Islet precursor cell (in vitro differentiated cells): Measurements from ENCODE around the gene SHROOM3.

Experiments
- DNase-seq: peaks from one replicate; pipeline ENCODE4 v3.0.0-alpha.2; 2018

Gene SHROOM3

DNA sequence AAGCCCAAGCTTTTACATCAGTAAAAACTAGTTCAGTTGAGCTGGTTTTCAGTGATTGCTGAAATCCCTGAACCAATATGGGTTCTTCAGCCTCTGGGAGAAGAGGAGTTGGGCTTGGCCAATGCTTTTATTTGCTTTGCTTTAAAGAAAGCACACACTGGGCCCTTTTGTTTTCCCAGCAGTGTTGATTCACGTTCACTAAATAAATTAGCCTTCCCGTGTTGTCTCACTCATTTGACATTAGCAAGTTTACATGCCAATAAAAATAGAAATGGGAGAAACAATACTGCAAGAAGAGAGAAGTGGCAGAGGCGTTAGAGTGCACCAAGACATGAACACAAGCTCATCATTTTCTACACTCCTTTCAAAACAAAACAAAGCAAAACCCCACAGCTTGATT is 136.2 kb downstream of the SHROOM3 start:
- no peak for DNase-seq

DNA sequence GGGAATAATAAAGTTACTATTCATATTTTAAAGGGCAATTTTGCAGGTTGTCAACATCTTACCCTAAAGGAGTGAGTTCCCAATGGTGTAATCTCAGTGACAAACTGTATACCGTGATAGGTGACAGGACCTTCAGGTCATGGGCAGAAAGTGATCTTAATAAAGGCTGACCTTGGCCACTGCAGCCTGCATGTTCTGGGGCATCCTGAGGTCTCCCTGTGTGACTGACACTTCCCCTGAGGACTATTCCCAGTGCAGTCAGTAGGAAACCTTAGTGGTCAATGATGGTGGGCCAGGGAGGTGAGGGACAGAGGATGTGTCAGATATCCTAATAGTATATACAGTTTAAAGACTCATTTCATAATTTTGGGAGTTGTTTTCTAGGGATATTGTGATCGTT is 137.2 kb downstream of the SHROOM3 start:
- DNase-seq = no peak

DNA sequence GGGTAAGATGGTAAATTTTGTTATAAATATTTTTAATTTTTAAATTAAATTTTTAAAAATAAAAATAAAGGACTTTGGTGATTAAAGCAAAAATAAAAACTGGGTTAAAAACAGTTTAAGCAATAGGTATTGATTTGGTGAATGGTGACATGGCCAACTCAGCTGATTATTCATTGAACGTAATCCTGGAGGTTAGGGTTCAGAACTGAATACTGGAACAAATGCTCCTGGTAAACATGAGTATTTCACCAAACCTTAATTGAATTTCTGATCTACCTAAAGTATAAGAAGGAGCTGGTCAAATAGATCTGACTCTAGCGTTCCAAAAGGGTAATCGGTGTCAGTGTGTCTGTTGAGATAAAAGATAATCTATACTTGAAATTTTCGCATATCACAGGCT is 141.8 kb downstream of the SHROOM3 start:
- no peak for DNase-seq

DNA sequence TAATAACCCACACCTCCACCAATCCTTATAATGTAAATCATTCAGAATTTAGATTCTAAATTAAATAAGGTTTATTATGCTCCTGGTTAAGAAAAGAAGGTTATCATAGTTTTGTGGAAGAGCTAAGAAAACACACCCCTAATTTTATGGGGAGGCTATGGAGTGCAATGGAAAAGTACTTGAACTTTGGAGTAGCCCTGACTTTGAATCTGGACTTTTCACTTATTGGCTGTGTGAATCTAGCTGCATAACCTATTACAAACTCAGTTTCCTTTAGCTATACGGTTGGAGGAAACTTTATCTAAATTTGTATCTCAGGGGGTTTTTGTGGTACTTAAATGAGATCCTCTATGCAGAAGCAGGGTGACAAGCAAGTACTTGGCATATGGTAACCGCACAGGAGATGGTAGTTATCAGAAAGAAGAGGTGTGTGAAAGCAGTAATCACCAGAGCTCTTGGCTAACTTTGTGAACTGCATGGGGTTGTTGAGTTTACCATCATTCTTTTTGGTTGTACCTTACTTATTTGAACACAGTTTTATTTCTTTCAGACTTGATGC is 143.1 kb downstream of the SHROOM3 start:
- DNase-seq = no peak

DNA sequence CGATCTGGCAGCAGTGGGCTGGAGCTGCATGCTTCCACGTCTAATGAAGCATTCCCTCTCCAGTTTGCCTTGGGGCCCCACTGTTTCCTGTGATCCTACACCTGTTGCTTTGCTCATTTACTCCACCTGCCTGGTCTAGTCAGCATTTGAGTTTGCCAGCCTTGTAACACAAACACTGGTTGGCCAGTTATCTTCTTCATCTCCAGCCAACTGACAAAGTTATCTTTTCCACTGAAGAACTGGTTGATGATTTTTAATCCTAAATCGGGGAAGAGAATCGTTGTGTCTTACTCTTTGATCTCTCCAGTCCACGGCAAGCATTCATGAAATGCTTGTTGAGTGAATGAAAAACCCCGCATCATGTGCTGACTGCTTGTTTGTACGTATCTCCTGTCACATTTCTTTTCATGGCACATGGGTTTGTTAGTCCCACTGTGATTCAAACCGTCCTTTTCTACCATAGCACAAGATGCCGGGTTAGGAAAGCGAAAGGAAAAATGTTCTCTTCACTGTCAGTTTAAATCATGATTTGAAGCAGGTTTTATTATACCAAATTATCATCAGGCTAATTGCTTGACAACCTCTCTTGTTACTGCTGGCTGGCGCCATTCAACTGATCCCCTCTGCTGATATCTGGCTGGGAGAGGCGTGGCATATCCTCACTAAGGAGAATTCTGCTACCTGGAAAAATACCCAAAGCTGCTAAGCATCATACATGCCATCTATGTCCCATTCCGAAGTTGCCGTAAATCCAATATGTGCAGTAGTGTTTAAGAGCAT is 144.8 kb downstream of the SHROOM3 start:
- peak; percentile 81 for DNase-seq

DNA sequence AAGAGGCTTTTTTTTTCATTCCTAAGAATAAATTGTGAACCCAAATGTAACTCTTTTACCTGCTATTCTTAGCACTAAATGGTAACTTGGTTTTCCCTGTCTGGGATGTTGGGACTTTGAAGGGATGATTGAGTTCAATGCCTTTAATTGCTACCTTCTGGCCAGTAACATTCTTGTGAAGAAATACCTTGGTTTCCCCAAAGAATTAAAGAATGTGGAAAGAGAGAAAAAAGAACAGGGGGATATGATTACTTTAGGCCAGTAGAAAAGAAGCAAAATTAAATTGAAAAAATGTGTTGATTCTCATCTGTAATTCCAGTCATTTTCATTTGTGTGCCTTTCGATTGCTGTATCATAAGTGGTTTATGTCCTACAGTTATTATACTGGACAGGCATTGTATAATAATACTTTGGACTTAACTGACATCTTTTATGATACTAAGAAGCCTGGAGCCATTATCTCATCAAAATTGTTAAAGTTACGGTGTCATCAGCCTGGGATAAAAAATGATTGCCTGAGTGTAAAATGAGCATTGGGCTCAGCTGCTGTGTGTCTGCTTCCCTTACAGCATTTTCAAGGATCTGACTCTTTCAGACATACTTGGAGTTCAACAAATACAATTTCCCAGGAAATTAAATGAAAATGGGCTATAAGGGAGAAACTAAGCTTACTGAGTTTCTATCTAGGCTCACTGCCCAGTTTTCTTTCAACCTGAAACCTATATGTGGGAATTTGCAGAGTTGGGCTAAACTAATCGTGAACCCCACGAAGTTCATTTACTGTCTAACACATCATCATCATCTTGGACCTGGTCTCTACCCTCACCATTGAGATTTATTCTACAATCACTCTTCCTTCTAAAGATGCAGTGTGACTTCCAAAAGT is 146.3 kb downstream of the SHROOM3 start:
- DNase-seq = no peak

DNA sequence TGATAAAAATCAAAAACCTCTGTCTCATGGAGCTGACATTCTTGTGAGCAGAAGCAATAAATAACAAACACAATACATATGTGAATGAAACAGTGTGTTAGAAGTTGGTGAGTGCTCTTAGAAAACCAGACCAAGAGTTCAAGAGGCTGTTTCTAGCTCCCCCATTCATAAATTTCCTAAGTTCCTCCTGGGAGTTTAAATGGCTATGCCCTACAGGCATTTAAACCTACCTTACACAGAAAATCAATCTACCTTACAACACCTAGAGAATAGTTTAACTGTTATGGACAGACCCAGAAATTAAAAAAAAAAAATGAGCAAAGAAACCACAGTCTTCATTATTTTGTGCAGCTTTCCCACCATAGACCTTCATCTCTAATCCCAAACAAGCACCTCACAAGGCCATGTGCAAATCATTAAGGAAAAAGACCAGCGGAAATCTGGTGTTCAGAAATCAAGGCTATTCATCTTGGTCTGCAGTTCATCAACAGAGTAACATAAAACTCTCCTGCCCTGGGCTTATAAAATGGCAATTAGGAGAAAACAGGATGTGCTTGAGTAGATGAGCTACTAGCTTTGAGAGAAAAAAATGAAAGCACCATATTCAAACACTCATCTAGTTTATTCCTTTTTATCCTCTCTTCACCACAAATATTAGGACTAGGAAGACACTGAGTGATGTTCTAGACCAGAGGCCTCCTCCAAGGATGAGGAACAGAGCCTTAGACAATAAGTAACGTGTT is 147.2 kb downstream of the SHROOM3 start:
- DNase-seq = no peak

DNA sequence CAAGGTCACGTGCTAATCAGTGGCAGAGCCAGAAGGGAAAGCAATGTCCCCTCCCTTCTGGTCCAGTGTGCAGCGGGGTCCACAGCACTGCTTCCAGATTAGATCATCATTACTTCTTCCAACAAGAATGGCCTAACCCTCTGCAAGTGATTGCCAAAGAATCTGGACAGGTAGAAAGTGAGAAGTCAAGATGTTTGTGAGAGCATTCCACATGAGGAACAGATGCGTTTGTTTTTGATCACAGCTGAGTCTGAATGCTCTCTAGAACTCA is 147.7 kb downstream of the SHROOM3 start:
- no peak for DNase-seq

DNA sequence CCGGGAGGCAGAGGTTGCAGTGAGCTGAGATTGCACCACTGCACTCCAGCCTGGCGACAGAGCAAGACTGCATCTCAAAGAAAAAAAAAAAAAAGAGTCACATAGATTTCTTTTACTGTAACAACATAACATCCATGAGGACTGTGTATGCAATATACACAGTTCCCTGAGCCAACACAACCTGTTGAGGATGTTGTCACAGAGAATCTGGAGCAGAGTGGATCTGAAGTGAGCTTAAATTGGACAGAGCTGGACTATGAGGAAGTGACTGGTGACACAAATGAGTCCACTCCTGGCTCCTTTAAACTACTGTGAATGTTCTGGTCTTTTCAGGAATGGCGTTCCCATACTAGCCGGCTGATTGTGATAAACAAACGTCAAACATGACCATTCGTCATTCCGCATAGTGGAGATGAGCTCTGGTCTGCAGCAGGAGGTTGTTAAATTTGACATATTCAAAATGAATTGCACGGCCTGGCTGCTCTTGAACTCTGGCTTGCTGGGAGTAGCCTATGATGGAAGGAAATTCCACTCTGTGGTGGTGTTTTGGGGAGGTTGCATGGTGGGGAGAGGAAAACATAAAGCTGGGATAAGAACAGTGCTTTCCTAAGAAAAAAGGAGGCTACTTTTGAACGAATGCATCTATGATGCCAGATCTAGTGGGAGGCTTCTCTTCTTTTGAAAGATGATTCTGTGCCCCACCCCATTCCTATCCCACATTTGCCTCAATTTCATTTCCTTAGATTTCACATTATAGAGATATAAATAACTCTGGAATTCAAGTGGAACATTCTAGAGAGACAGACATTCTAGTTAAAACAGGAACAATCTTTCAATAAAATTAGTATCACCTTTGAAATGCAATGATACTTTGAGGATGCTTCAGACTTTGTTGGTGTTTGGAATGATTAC is 149.5 kb downstream of the SHROOM3 start:
- DNase-seq = peak; percentile 65

DNA sequence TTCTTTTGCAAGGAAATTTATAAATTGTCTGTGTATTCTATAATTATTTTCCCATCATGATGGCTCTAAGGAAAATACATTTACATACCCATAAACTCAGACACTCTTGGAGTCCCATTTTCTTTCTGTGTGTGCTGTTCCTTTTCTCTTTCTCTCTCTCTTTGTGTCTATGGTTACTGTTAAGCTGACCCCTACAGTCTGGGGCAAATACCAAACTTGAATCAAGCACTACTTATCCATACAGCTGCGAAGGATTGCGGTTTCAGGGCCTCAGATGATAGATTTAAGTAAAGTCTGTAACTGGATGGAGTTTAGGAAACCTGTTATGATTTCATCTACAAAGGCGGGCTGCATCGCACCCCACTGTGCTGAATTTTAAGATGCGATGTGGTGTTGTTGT is 150.2 kb downstream of the SHROOM3 start:
- no peak for DNase-seq

DNA sequence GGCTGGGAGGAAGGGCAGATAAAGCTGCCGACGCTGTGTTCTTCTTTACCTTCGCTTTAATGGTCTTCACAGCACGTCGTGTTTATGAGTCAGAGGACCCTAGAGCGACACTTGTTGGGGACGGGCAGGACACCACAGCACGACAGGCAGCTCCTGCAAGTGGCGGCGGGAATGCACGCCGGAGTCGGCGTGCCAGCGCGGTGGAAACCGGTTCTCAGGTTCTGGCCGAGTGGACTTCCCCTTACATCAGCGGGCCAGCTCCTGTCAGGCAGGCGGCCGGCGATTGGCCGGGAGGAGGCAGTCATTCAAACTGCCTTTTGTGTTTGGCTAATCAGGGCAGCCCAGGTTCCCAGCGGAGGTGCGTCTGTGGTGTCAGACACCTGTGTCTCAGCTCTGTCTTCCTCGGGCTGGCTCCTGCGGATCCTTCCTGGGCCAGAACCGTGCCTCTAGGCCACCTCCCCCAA is 150.9 kb downstream of the SHROOM3 start:
- DNase-seq = peak; percentile 99

DNA sequence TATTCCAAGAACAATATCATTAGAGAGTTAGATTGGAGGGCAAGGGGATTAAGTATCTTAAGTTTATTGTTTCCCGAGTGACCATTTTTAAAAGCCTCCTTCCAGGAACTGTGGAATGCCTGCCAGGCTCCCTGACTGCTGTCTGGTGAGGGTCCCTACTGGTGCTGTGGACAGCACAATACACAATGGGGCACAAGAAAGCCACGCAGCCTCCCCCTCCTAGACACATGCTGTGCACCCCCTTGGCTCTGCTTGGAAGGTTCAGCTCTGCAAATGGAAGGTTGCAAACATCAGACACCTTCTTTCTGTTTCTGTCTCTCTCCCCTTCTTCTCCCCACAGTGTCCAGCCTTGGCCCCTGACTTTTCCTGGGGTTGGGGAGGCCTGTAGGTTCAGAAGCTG is 153.2 kb downstream of the SHROOM3 start:
- DNase-seq = no peak

DNA sequence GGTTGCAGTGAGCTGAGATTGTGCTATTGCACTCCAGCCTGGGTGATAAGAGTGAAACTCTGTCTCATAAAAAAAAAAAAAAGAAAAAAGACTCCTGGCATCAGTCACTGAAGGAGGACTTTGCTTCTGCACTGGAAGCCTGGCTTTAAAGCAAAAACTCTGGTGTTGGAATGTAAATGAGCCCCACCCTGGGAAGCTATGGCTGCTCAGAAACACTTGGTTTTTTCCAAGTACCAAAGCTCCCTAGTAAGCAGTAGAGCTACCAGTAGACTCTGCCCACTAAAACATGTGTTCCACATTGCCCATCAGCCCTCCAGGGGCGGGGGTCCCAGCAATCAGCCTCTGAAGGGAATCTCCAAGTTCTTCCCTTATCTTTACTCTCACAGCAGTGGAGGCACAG is 154.4 kb downstream of the SHROOM3 start:
- peak; percentile 87 for DNase-seq

DNA sequence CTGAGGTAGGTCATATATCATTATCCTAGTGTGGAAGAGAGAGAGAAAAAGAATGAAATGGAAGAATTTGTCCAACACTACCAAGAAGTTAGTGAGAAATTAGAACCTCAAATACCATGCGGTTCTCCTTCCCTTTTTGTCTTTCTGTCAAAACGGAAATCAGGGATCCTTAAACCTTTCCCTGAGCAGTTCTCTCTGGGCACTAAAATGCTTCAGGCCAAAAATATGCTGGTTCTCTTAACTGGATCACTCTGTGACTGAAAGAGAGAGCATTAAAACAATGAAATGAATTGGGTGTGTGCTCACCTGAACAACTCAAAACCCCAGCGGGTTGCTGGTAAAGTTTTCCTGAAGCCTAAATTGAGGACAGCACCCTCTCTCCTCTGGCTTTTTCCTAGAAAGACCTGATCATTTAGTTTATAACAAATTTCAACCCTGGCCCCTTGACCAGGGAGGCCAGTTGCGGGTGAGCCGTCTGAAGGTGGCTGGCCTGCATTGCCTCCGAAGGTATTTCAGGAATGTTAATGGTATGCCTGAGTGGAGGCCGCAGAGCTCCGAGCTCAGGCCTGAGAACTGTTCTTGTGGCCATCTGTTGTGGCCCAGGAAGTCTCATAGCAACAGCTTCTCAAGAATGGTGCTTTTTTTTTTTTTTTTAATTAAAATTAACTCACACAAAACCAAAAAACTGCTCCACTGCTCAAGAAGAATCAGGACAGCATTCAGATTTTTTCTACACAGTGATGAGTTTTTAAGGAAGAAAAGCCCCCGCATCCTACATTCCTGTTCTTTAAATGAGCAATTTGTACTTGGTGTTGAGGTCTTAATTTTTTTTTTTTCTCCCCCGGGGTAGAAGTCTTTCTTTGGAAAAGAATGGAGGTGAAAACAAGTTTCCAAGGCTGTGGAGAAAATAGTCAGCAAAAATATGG is 155.1 kb downstream of the SHROOM3 start:
- peak; percentile 98 for DNase-seq

DNA sequence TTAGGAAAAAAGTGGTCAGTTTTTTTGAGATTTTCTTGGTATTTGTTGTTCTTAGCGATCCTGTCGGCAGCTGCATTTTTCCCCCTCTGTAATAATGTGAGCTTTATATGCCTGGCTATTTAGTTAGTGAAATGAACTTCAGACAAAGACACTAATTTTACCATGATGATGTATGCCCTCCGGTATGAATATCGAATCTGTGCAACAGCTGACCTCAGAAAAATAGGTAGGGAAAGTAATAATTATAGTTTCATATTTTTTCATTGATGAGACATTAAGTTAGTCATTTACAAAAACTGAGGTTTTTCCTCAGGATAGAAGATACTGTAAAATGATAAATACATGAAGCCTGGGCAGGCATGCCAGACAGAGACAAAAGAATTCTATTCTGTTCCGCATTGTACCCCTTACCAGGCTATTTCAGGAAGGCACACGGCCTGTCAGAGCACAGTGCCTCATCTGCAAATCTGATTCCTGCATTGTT is 155.8 kb downstream of the SHROOM3 start:
- no peak for DNase-seq

DNA sequence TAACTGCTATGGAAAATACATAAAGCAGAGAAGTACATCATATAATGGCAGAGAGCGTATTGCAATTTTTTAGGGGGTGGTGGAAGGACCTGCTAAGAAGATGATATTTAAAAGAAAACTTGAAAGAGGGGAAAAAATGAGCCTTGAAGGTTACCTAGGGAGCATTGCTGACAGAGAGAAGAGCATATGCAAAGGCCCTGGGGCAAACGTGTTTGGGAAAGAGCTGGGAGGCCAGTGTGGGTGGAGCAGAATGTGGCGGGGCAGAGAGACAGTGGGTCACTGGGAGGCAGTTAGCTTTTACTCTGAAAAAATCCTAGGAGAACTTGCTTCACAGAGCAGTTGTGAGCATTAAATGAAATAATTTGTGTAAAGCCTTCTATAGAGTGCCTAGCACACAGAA is 157.0 kb downstream of the SHROOM3 start:
- DNase-seq = no peak

DNA sequence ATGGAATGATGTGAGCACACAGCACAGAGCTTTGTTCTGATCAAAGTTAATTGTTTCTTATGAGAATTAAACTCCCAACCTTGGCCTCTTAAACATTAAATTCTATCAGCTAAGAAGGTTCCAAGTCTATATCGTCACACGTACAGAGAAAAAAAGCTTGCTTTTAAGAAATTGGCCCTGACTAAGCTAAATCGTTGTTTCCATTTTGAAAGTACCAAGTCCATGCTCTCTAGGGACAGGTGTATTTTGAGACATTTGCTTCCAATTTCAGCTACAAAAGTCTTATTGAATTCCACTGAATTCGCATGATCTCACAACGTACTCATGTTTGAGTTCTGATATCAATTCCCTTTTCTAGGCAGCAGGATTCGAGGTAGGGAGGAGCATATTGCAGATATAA is 157.4 kb downstream of the SHROOM3 start:
- no peak for DNase-seq

DNA sequence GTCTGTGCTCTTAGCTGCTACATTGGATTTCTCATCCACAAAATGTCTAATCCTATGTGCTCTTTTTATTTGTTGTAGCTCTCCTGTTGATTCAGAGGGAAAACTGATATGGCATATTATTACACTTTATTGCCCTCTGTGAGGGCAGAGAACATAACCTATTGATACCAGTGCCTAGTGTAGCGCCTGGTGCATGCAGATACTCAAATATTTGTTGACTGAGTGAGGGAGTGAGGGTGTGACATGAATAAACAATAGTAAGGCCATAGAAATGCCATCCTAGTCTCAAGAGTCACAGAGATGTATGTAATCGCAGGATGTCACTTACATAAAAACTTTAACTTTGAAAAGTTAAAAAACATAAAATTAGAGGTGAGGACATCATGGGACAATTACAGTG is 159.1 kb downstream of the SHROOM3 start:
- DNase-seq = no peak

DNA sequence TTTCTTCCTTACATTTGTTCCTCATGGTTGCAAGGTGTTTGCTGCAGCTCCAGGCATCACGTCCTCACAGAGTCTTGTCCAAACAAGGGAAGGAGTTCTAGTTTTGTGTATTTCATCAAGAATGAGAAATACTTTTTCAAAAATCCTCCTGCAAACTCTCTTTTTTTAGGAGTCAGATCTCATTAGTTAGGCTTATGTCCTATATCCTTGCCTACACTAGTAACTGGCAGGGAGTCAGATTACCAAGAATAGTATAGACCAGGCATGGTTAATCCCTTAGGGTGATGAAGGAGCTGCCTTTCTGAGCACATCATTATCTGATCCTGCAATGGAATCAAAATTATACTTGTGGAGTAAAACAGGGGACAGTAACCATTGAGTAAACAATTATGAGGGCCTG is 160.4 kb downstream of the SHROOM3 start:
- no peak for DNase-seq

DNA sequence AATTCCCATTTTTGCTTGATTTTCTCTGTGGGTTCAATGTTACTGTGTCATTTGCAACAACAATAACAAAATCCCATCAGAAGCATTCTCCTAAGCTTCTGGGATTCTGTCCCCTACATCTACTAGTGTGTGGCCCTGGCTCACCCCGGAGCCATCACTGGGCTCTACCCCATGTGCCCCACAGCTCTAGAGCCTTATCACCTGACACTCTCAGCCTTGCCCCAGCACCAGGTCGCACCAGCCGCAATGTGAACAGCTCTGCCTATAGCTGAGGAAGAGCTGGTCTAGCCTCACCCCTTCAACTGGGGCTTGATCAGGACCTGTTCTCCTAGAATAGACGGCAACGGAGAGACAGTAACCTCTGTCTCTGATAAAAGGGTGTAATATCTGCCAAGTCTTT is 161.7 kb downstream of the SHROOM3 start:
- DNase-seq = no peak

DNA sequence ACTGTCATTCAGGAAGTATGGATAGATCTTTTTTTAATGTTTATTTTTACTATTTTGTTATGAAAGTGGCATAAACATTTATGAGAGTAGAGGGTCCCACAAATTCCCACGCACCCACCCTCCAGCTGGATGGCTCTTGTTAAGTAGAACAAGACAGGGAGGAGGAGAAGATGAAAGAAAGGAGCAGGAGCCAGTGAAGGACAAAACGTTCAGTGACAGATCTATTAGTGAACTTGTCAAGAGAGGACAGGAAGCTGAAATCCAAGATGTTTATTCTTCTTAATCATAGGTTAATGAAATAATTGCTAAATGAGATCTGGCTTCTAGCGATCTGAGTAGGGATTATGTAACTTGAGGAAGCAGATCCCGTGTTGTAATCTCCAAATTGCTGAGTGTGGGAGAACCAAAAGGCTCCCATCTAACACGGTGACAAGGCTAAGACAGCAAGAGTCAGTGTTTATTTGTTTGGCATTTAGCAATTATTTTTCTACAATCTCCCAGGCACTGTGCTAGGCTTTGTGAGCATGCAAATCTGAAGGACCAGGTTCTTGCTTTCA is 162.5 kb downstream of the SHROOM3 start:
- DNase-seq = no peak
